Kidney (tissue), 14 donors: ENCODE results near the gene NTRK2. TPM values are rescaled to one million over a fixed set of nuclear protein-coding genes. Genes with fewer than 3 reads are reported as not detected.

Experiments used
- DNase-seq, 5 donors: peaks; one replicate each; pipeline ENCODE4 v3.0.0-alpha.2; 2013 to 2020
- FAIRE-seq: peaks from 2 replicates; lab custom pipeline; 2012; peaks lifted over from hg19 to GRCh38; lab: Jason Lieb, UNC
- H3K27ac ChIP-seq, 2 donors: one replicate each; pipeline ENCODE4 v1.7.0; 2013; ENCODE audit warnings: low read depth in 2 of 2, low read length in 2 of 2, inconsistent platforms in 1 of 2
- H3K27me3 ChIP-seq: one replicate; pipeline ENCODE4 v1.7.1; 2013; ENCODE audit warnings: low read length, inconsistent platforms; ENCODE audit not compliant: control insufficient read depth, insufficient read depth
- H3K36me3 ChIP-seq, 3 donors: one replicate each; pipeline versions ENCODE4 v1.7.0 to v1.7.1; 2013; ENCODE audit warnings: low read length in 3 of 3, control low read depth in 1 of 3, inconsistent platforms in 1 of 3; ENCODE audit not compliant: insufficient read depth in 3 of 3, control insufficient read depth in 2 of 3
- H3K4me1 ChIP-seq, 3 donors: one replicate each; pipeline versions ENCODE4 v1.7.0 to v1.7.1; 2013; ENCODE audit warnings: low read length in 3 of 3, inconsistent platforms in 1 of 3, low read depth in 1 of 3; ENCODE audit not compliant: control insufficient read depth in 2 of 3, insufficient read depth in 2 of 3
- H3K4me3 ChIP-seq, 3 donors: one replicate each; pipeline versions ENCODE4 v1.7.0 to v1.8.1; 2013; ENCODE audit warnings: low read length in 3 of 3, control low read depth in 1 of 3, inconsistent platforms in 1 of 3
- H3K9ac ChIP-seq, 3 donors: one replicate each; pipeline versions ENCODE4 v1.7.0 to v1.7.1; 2013; ENCODE audit warnings: low read length in 3 of 3, control low read depth in 1 of 3, inconsistent platforms in 1 of 3
- H3K9me3 ChIP-seq, 3 donors: one replicate each; pipeline versions ENCODE4 v1.7.0 to v1.7.1; 2013; ENCODE audit warnings: low read length in 3 of 3, control low read depth in 1 of 3, inconsistent platforms in 1 of 3; ENCODE audit not compliant: control insufficient read depth in 2 of 3, insufficient read depth in 1 of 3
- CTCF ChIP-seq: IDR thresholded peaks from 3 replicates; pipeline ENCODE4 v1.5.1; 2012; ENCODE audit warnings: mild to moderate bottlenecking, moderate library complexity, borderline replicate concordance; ENCODE audit not compliant: insufficient read depth; ENCODE audit errors: extremely low read depth
- intact Hi-C: fragments of 100-400 bp; cut with DNase I; formaldehyde crosslinking; loops from one replicate; pipeline ENCODE4 v1.11.1; 2022
- polyA plus RNA-seq: library from polyadenylated mRNA; stranded (reverse); fragments of 350-450 nt; fragmentation: Illumina TruSeq; extraction: RNeasy Lipid Tissue Mini Kit (QIAGEN cat#74804); gene quantifications from one replicate; pipeline ENCODE4 v1.2.3, GENCODE V29; 2014; ENCODE audit warnings: low read depth, low replicate concordance; ENCODE audit not compliant: insufficient read depth
- total RNA-seq: library from RNA; stranded (reverse); fragmentation: NEBNext Ultra II Directional; extraction: Animal tissue kit (Norgen Biotek cat#: 25700); gene quantifications from one replicate; pipeline ENCODE4 v1.2.1, GENCODE V29; 2021
- donor health status: control.
- donor health status: control.
- donor health status: control.
- donor health status: control.
- donor health status: control.
- donor health status: DM: yes; HTN: yes; CAD: no.
- donor health status: Normal renal cell carcinoma (clear cell type).

Gene NTRK2
- total and polyA plus RNA-seq, 2 donors from 2014 or later, result 20.0 to 41.2 TPM

DNA sequence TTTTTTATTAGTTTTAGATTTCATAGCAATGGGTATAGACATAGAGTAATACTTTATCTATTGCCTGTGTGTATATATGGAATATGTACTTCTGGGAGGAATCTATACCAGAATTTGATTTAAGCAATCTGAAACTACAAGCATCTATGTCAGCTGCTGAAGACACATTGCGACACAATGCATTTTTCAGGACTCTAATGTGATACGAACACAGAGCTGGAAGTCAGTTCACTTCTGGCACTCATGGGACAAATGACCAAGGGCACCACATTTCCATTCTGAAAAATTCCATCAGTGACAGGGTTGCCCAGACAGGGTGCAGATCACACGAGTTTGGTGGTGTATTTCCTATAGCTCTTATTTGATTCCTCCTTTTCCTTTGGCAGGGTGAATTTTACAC lies 259.5 kb downstream of the NTRK2 start:
- no peak for TF ChIP-seq CTCF
- no peak for DNase-seq
- no peak for FAIRE-seq

DNA sequence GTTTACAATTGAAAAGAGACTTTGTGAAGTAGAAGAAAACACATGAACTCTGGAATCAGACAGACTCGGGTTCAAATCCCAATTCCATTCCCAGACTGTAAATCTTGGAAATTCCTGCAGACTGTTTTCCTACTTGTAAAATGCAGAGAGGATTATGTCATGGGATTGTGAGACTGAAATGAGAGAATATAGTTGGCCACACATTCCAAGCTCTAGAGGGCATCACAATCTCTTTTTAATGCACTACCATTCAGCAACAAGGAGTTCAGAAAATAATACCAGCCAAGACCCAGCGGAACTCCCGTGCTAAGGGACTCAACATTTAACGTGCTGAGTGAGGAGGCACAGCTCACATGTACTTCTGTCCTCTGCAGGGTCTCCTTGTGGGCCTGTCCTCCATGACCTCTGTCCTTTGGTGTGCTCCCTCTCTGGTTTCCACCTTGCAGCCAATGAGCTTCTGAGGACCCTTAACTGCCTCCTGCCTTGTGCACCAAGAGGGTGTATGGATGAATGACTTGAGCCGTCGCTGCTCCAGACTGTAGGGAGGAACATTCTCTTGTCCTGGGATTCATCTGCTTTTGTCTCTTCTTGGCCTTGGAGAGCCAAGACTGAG lies 263.5 kb downstream of the NTRK2 start:
- Histone ChIP-seq H3K9me3 (no peaks in the 10 kb centered on the region), H3K27ac (no peak overlapping the region), H3K9ac (no peak overlapping the region), H3K36me3 (no peaks in the 10 kb centered on the region), H3K4me1 (no peaks in the 10 kb centered on the region), H3K4me3 (no peak overlapping the region), H3K27me3 (no peaks in the 10 kb centered on the region)
- peak; percentile 15 for TF ChIP-seq CTCF
- FAIRE-seq (no peak), DNase-seq (peak in 2 of 5 donors; percentile 64 to 81)
- intact Hi-C loops, result no loop called here

More for the DNA sequence above, 259.5 kb downstream of the NTRK2 start:
- Histone ChIP-seq H3K9ac (no peak overlapping the region), H3K4me3 (no peak overlapping the region), H3K9me3 (no peaks in the 10 kb centered on the region), H3K27me3 (no peaks in the 10 kb centered on the region), H3K4me1 (no peaks in the 10 kb centered on the region), H3K27ac (no peak overlapping the region), H3K36me3 (no peaks in the 10 kb centered on the region)
- intact Hi-C loops, result no loop called here

- no peak for DNase-seq
- no peaks in the 10 kb centered on the region for H3K9me3 ChIP-seq
- TF ChIP-seq CTCF, result no peak
- H3K27ac ChIP-seq, result no peak overlapping the region
- intact Hi-C loops, result no loop called here
- no peak for FAIRE-seq
- no peaks in the 10 kb centered on the region for H3K36me3 ChIP-seq
- H3K9ac ChIP-seq, result no peak overlapping the region
- H3K4me3 ChIP-seq, result no peak overlapping the region
- no peaks in the 10 kb centered on the region for H3K4me1 ChIP-seq
- H3K27me3 ChIP-seq, result no peaks in the 10 kb centered on the region
Observed at GRCh38 chr9:84935528-84936117, 266.1 kb downstream of the NTRK2 start.
